K562 (cell line): ENCODE measurements around the gene SLC1A3. TPM values are rescaled to one million over a fixed set of nuclear protein-coding genes. Genes with fewer than 3 reads are reported as not detected.

Source experiments
- BRD9 ChIP-seq: fragments of 450-650 bp; IDR thresholded peaks from 2 replicates; pipeline ENCODE4 v1.6.1; 2018; ENCODE audit warnings: low read depth; ENCODE audit not compliant: partially characterized antibody
- EZH2 ChIP-seq: IDR thresholded peaks from 2 replicates; pipeline ENCODE4 v1.6.1; 2012; ENCODE audit warnings: low read depth, mild to moderate bottlenecking, inconsistent platforms, low read length, borderline replicate concordance
- FIP1L1 ChIP-seq: fragments of 200-400 bp; formaldehyde crosslinking; IDR thresholded peaks from 2 replicates; pipeline ENCODE4 v1.6.1; 2018; ENCODE audit warnings: mild to moderate bottlenecking, low read depth, low read length; ENCODE audit not compliant: poor library complexity, severe bottlenecking
- HMGN3 ChIP-seq: IDR thresholded peaks from 2 replicates; pipeline ENCODE4 v1.6.1; 2011; ENCODE audit warnings: borderline replicate concordance, low read depth, mild to moderate bottlenecking, mixed read lengths, low read length; ENCODE audit not compliant: insufficient read length; ENCODE audit errors: extremely low read depth
- KDM4B ChIP-seq, 2 experiments: fragments of 450-650 bp in 1 of 2; sonication (generic) in 1 of 2; IDR thresholded peaks; 2 replicates each; pipeline ENCODE4 v1.6.1; 2016 to 2017; ENCODE audit warnings: borderline replicate concordance in 2 of 2, antibody characterized with exemption in 1 of 2, low read depth in 1 of 2, mild to moderate bottlenecking in 1 of 2
- MBD2 ChIP-seq: sonication (generic); IDR thresholded peaks from 2 replicates; pipeline ENCODE4 v1.6.1; 2016; ENCODE audit warnings: low read depth, borderline replicate concordance
- SNIP1 ChIP-seq: fragments of 450-650 bp; IDR thresholded peaks from 2 replicates; pipeline ENCODE4 v1.7.1; 2017; ENCODE audit warnings: low read depth, mild to moderate bottlenecking
- TFAP4 ChIP-seq: sonication (generic); formaldehyde crosslinking; IDR thresholded peaks from 2 replicates; pipeline ENCODE4 v1.8.0; 2022; ENCODE audit warnings: missing genetic modification reagents, mild to moderate bottlenecking, moderate library complexity, borderline replicate concordance
- ZNF134 ChIP-seq: fragments of 250-450 bp; sonication (Bioruptor Pico); conservative IDR thresholded peaks from 2 replicates; pipeline ENCODE4 v1.4.0; 2020
- ZNF395 ChIP-seq: fragments of 200-800 bp; sonication (Bioruptor generic); IDR thresholded peaks from 2 replicates; pipeline ENCODE4 v1.6.1; 2017; ENCODE audit warnings: missing genetic modification characterization, missing compliant biosample characterization
- polyA plus RNA-seq, 8 experiments: library from polyadenylated mRNA; depleted of rRNA in 4 of 8; stranded (reverse) in 5 of 8; unstranded in 3 of 8; fragments of >200 nt; fragmentation: Nextera tagmentation in 2 of 8; fragmentation: Illumina TruSeq in 1 of 8; extraction: Ambion mirVana in 2 of 8; extraction: Trizol in 1 of 8; gene quantifications; 2 replicates each; pipeline versions ENCODE4 v1.2.1 to v1.2.3, GENCODE V29; 2011 to 2014; ENCODE audit warnings: inconsistent platforms in 1 of 8, missing spikeins in 1 of 8
- total RNA-seq, 7 experiments: library from RNA; depleted of rRNA in 6 of 7; stranded (reverse); fragments of >200 nt in 6 of 7; fragmentation: Illumina TruSeq in 2 of 7; extraction: Trizol in 2 of 7; gene quantifications; 2 replicates each; pipeline versions ENCODE4 v1.2.1 to v1.2.3, GENCODE V29; 2011 to 2021; ENCODE audit warnings: low replicate concordance in 1 of 7
- TF ChIP-seq, protein P1 (sequence below), 2 experiments: fragments of 450-650 bp; formaldehyde crosslinking in 1 of 2; IDR thresholded peaks; 2 replicates each; pipeline versions ENCODE4 v1.4.0 to v1.6.1; 2014 to 2020; ENCODE audit warnings: mild to moderate bottlenecking in 2 of 2, borderline replicate concordance in 1 of 2, low read depth in 1 of 2

SLC1A3 gene
- total and polyA plus RNA-seq, 9 of the 15 experiments (the other 6 are each of a cell fraction or from before 2014, with no cell fraction given) = 0.13 TPM; not detected in 8

DNA sequence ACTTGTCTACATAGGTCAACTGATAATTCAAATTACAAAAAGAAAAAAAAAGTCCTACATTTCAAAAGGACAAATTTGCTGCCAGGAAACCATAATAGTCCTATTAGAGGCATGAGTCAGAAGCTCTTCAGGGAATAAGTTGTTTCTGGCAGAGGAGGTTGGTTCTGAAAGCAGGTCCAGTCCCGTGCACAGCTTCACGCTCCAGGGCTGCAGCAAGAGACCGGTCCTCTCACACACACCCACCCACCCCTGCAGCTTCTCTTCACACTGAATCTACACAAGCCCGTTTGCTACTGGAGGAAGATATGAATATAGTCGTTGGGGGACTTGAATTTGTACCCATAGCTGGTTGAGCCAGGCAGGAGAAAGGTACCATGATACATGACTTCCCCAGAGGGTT is 36.9 kb upstream of the SLC1A3 start (continued):
- TF ChIP-seq, protein P1, sequence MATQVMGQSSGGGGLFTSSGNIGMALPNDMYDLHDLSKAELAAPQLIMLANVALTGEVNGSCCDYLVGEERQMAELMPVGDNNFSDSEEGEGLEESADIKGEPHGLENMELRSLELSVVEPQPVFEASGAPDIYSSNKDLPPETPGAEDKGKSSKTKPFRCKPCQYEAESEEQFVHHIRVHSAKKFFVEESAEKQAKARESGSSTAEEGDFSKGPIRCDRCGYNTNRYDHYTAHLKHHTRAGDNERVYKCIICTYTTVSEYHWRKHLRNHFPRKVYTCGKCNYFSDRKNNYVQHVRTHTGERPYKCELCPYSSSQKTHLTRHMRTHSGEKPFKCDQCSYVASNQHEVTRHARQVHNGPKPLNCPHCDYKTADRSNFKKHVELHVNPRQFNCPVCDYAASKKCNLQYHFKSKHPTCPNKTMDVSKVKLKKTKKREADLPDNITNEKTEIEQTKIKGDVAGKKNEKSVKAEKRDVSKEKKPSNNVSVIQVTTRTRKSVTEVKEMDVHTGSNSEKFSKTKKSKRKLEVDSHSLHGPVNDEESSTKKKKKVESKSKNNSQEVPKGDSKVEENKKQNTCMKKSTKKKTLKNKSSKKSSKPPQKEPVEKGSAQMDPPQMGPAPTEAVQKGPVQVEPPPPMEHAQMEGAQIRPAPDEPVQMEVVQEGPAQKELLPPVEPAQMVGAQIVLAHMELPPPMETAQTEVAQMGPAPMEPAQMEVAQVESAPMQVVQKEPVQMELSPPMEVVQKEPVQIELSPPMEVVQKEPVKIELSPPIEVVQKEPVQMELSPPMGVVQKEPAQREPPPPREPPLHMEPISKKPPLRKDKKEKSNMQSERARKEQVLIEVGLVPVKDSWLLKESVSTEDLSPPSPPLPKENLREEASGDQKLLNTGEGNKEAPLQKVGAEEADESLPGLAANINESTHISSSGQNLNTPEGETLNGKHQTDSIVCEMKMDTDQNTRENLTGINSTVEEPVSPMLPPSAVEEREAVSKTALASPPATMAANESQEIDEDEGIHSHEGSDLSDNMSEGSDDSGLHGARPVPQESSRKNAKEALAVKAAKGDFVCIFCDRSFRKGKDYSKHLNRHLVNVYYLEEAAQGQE (IDR thresholded peaks at IDR 0.05; ENCODE audit: borderline replicate concordance) = no peak
- TF ChIP-seq, protein P1 (CRISPR knock-in tag; IDR thresholded peaks at IDR 0.05; ENCODE audit: low read depth) = no peak
- TF ChIP-seq MBD2 (no peak), SNIP1 (no peak), EZH2 (no peak), KDM4B (IDR thresholded peaks at IDR 0.05; ENCODE audit: borderline replicate concordance in 2 of 2, low read depth in 1 of 2) (no peak), TFAP4 (CRISPR knock-in tag) (no peak), ZNF134 (CRISPR knock-in tag) (no peak), ZNF395 (CRISPR knock-in tag) (no peak), BRD9 (no peak), FIP1L1 (no peak), HMGN3 (no peak)
